Measurements from ENCODE around the gene HDAC10.

The HDAC10 gene

GRCh38 chr22:50253046-50253915 lies 2.2 kb upstream of the HDAC10 start:
- DNase-seq: no peak

GRCh38 chr22:50252082-50253045 lies 1.3 kb upstream of the HDAC10 start:
- DNase-seq: peak; percentile 28

GRCh38 chr22:50251477-50252081 lies 514 bp upstream of the HDAC10 start:
- DNase-seq: no peak

- DNase-seq: no peak
Observed at GRCh38 chr22:50250249-50250554, 863 bp downstream of the HDAC10 start.

GRCh38 chr22:50249341-50250248 lies 1.5 kb downstream of the HDAC10 start:
- DNase-seq: no peak

GRCh38 chr22:50248196-50249081 lies 2.6 kb downstream of the HDAC10 start:
- no peak for DNase-seq

- DNase-seq: no peak
Observed at GRCh38 chr22:50247748-50248147, 3.3 kb downstream of the HDAC10 start.

GRCh38 chr22:50246242-50247175 lies 4.6 kb downstream of the HDAC10 start:
- DNase-seq: no peak

GRCh38 chr22:50245214-50246072 lies 5.6 kb downstream of the HDAC10 start:
- no peak for DNase-seq

- peak; percentile 84 for DNase-seq
Observed at GRCh38 chr22:50244420-50245213, 6.4 kb downstream of the HDAC10 start, which contains the start of gene TUBGCP6. TSS of gene TUBGCP6 (minus strand) at chr22:50245023. CDS start at chr22:50244459, 564 bp downstream.

- no peak for DNase-seq
Observed at GRCh38 chr22:50243685-50244419, 7.2 kb downstream of the HDAC10 start.

GRCh38 chr22:50242406-50242949 lies 8.6 kb downstream of the HDAC10 start:
- DNase-seq: no peak

- DNase-seq: no peak
Observed at GRCh38 chr22:50238755-50239154, 12.3 kb downstream of the HDAC10 start.

GRCh38 chr22:50236731-50237409 lies 14.2 kb downstream of the HDAC10 start:
- DNase-seq: no peak

- no peak for DNase-seq
Observed at GRCh38 chr22:50233223-50233622, 17.8 kb downstream of the HDAC10 start.

- DNase-seq: no peak
Observed at GRCh38 chr22:50232481-50233151, 18.4 kb downstream of the HDAC10 start.
